Measurements from ENCODE around the gene MITD1.
"Not testable (repeated sequence)": the region's sequence is repeated elsewhere in the genome, so short reads cannot be mapped to it uniquely, and the experiment has no call there.

MITD1 gene

DNA sequence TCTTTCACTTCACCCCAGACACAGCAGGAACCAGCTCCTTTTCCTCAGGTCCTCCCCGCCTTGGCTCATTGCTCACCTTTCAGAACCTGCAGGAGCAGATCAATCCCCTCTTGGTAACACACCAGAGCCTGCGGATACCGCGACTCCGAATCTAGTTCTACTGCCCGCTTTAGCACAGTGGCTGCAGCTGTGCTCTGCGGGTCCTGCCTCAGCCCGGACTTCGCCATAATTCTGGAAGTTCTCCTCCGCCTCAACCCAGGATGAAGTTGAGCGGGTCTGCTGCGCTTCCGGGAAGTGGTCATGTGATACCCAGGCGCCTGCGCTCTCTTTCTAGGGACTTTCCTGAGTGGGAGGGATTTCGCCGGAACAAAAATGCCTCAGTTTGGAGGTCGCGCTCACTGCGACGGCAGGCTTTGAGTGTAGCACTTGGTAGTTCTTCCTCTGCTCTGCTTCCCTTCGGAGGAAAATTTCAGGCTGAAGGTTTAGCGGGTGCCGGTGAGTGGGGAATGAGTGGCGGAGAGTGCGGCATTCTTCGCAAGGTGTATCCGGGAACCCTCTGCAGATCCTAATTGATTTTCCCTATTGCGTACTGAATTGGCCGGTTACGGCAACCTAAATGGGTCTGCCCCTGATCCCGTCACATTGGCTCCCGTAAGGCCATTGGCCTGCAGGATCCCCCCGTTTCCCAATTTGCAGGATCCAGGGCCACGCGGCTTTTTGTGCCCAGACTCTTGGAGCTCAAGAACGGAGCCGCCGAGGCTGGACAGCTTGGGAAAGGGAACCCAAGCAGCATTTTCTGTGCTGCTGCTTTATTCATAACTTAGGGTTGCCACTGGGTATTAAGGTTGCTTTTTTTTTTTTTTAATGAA is at the start of gene MITD1, which contains the start of gene MRPL30:
TSS of gene MITD1 (minus strand) at position 304 of the 869 bp plus-strand sequence. CDS start at position 227, 77 bp downstream.
TSS of gene MRPL30 (plus strand) at position 430 of the 869 bp plus-strand sequence. CDS start 5,020 bp downstream, outside the sequence.
- DNase-seq (ENCODE audit: low read depth in 2 of 3, low spot score in 1 of 3), result peak; percentile 81 to 87 (median 85)

DNA sequence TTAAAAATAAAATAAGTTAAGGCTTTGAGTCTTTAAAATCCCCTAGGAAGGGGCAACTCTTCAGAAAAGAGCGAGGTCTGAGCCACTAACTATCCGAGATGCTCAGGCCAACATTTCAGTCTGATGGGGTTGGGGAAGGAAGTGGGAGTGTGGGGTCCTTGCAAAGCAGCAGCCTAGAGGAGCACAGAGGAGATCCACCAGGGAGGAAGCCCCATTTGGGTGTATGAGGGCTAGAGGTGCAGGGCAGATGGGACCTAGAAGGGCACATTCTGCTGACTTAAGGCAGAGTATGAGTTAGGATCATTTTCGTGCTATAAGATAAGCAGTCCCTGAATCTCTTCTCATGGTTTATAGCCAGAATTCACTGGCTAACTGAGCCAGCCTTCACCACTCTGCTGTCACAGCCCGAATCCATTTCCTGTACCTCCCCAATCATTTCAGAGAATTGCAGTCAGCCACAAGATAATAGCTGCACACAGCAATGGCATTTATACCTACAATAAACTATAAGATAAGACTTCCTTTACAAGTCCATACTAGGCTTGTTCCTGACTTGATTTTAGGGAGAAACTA is 37.2 kb upstream of the MITD1 start:
- DNase-seq (ENCODE audit: low read depth in 2 of 3, low spot score in 1 of 3), result no peak

DNA sequence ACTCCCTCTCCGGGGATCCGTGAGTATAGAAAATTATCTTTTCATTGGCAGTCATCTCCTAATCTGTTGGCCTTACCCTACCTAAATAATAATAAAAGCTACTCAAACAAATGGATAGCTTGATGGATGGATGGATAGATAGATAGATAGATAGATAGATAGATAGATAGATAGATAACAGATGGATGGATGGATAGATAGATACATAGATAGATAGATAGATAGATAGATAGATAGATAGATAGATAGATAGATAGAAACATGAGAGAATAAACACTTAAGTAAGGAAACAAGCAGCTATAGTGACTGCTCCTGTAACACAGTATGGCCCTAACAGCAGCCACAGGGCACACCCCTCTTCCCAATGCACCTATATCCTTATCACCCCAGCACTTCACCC is 35.2 kb upstream of the MITD1 start:
- no peak for DNase-seq (ENCODE audit: low read depth in 2 of 3, low spot score in 1 of 3)

DNA sequence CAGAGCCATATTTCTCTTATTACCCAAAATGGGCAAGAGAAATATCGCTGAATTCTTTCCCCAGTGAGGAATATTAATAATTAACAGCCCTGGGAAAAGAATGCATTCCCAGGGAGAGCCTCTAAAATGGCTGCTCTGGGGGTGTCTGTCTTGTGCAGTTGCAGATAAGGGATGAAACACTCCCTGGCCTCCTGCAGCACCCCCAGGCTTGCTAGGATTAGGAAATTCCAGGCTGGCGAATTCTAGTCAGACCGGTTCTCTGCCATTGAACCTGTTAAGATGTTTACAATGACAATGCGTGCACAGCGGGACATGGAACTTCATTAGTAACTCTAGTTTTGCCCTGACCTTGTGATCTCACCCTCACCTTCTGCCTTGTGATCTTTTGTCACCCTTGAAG is 24.6 kb upstream of the MITD1 start:
- no peak for DNase-seq (ENCODE audit: low read depth in 2 of 3, low spot score in 1 of 3)

DNA sequence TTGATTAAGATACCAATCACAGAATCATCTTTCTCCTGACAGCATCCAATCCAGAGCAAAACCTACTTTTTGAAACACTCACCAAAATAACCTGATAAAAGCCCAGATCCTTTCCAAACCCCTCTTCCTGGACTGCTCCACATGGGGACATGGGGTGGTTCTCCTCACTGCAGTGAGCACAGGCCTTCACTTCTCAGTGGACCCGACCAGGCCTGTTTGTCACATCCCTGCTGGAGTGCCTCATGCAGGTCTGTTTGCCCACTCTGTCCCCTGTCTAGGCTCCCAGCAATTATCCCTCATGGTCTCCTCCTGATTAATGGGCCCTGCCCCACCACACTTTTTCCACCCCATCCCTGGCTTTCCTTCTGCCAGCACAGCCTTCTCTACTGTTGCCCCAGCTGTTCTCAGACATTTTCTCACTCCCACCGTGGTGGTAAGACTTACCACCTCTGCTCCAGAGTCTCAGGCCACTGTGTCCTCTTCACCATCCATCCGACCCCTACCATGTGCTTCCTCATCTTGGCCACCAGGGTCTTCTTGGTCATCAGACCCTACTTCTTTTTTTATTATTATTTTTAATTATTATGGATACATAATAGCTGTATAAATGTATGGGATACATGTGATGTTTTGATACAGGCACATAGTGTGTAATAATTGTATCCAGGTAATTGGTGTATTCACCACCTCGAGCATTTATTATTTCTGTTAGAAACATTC is 21.3 kb upstream of the MITD1 start:
- no peak for DNase-seq (ENCODE audit: low read depth in 2 of 3, low spot score in 1 of 3)

DNA sequence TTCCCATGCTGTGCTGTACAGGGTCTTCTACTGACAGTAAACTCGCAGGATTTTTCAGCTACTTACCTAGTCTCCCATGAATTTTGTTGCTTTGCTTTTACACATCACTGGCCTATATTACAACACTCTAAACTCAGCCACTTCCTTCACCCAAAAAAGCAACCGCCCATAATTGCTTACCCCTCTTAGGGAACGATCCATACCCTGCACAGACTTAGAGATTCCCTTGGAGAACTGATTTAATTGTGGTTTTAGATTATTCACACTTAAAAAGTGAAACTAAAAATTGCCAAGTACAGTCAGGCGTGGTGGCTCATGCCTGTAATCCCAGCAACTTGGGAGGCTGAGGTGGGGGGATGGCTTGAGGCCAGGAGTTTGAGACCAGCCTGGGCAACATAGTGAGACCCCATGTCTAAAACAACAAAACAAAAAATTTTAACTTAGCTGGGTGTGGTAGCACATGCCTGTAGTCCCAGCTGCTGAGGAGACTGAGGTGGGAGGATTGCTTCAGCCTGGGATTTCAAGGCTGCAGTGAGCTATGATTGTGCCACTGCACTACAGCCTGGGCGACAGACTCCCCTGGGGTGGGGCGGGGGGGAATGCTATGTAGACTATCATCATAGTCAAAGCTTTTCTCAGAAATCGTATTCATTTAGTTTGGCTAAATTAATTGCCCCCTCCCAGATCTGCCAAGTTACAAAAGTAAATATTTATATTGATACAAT is 19.4 kb upstream of the MITD1 start:
- no peak for DNase-seq (ENCODE audit: low read depth in 2 of 3, low spot score in 1 of 3)

DNA sequence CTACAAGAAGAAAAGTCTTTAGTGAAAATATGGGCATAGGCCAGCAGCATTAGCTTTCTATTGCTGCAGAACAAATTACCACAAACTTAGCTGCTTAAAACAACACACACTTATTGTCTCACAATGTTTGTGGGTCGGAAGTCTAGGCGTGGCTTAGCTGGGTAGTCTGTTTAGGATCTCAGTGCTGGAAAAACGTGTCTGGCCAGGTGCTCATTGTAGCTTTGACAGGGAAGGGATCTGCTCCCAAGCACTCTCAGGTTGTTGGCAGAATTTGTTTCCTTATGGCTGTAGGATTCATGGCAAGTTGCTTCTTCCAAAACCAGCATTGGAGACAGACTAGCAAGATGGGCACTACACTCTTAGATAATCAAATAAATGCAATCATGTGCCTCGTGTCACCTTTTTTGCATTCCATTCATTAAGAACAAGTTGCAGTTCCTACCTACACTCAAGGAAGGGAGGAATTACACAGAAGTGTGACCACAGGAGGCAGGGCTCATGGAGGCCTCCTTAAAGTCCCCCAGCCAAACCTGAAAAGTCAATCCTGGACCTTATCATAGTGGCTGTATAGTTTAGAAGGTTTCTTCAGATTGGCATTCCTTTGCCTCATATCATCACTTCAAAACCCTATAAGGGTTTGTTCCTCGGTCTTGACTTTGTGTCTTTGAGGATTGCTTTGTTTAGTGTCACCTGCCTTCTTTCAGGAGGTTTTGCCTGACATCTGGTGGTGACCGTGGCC is 17.4 kb upstream of the MITD1 start:
- no peak for DNase-seq (ENCODE audit: low read depth in 2 of 3, low spot score in 1 of 3)

DNA sequence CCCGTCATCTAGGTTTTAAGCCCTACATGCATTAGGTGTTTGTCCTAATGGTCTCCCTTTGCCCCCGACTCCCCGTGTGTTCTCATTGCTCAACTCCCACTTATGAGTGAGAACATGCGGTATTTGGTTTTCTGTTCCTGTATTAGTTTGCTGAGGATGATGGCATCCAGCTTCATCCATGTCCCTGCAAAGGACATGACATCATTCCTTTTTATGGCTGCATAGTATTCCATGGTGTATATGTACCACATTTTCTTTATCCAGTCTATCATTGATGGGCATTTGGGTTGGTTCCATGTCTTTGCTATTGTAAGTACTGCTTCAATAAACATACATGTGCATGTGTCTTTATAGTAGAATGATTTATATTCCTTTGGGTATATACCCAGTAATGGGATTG is 11.5 kb upstream of the MITD1 start:
- DNase-seq (ENCODE audit: low read depth in 2 of 3, low spot score in 1 of 3), result not testable (repeated sequence)

DNA sequence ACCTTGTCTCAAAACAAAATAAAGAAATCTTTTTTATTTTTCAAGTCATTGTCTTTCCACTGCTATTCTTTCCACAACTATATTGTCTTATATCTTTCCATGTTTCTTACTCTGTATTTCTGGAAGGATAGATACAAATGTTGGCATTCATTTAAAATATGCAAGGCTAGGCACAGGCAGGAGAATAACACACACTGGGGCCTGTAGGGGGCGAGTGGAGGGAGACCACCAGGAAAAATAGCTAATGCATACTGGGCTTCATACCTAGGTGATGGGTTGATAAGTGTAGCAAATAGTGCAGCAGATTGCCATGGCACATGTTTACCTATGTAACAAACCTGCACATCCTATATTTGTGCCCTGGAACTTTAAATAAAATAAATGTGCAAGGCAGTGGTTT is 9.7 kb upstream of the MITD1 start:
- DNase-seq (ENCODE audit: low read depth in 2 of 3, low spot score in 1 of 3), result no peak

DNA sequence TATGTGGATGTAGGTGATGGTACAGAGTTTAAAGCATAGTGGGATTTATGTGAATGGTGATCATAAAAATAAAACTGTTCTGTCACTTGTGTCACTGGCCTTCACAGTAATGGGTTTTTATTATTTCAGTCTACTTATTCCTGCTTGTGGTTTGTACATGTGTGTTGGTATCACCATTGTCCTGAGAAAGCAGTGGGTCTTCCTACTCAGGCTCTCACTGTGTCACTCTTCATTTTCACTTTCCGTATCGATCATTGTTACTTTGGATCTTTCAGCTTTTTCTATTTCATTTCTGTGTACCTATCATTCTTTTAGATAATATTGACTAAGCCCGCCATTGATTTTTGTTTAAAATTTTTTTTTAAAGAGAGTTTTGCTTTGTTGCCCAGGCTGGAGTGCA is 7.5 kb upstream of the MITD1 start:
- no peak for DNase-seq (ENCODE audit: low read depth in 2 of 3, low spot score in 1 of 3)

DNA sequence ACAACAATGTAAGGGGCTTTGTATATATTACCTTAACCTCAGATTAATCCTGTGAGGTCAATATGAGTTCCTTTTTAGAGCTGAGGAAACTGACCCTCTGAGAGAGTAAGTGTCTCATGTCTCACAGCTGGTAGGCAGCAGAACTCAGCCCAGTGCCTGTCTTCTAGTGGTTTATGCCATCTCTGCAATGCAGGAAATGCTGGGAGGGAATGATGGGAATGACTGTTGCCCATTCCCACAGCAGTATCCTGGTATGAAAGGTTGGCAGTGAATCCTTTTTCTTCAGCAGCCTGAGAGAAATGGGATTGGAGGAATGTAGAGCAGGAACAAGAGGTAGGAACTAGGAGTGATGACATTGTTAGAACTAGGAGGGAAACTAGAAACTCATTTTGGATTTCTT is 6.2 kb upstream of the MITD1 start:
- DNase-seq (ENCODE audit: low read depth in 2 of 3, low spot score in 1 of 3), result no peak

DNA sequence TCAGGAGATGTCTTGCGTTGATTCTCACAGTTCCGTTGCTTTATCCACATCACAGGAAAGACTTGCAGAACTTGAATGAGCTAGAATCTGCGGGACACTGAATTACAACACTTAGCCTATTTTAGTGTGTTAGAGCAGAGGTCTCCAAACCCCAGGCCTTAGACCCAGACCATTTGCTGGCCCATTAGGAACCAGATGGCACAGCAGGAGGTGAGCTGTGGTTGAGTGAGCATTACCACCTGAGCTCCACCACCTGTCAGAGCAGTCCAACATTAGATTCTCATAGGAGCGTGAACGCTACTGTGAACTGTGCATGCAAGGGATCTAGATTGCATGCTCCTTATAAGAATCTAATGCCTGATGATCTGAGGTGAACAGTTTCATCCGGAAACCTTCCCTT is 4.0 kb upstream of the MITD1 start:
- DNase-seq (ENCODE audit: low read depth in 2 of 3, low spot score in 1 of 3), result no peak

DNA sequence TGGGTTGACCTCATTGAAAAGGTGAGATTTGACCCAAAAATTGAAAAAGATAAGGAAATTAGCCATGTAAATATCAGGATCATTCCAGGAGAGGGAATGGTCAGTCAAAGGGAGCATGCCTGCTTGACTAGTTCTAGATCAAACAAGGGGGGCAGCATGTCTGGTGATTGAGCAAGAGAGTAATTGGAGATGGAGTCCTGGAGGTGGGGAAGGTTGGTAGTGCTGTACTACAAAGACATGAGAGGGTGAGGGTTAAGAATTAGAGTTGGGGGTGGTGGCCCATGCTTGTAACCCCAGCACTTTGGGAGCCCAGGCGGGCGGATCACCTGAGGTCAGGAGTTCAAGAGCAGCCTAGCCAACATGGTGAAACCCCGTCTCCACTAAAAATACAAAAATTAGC is 2.2 kb upstream of the MITD1 start:
- DNase-seq (ENCODE audit: low read depth in 2 of 3, low spot score in 1 of 3), result no peak

DNA sequence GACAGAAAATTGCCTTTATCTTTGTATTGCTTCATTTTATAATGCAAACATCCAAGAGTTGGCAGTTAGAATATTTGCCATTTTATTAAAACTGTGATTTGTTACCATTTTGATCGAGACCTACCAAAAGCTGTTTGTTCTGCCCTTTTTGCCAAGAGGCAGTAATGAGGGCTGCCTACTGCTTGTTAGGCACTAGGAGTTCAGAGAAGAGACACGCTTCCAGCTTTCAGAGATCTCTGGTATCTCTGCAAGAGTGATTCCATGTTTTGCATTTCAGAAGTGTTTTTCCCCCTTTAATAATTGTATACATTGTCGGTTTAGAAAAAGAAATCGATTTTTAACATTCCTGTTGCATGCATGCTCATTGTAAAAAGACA is 754 bp upstream of the MITD1 start:
- DNase-seq (ENCODE audit: low read depth in 2 of 3, low spot score in 1 of 3), result no peak

DNA sequence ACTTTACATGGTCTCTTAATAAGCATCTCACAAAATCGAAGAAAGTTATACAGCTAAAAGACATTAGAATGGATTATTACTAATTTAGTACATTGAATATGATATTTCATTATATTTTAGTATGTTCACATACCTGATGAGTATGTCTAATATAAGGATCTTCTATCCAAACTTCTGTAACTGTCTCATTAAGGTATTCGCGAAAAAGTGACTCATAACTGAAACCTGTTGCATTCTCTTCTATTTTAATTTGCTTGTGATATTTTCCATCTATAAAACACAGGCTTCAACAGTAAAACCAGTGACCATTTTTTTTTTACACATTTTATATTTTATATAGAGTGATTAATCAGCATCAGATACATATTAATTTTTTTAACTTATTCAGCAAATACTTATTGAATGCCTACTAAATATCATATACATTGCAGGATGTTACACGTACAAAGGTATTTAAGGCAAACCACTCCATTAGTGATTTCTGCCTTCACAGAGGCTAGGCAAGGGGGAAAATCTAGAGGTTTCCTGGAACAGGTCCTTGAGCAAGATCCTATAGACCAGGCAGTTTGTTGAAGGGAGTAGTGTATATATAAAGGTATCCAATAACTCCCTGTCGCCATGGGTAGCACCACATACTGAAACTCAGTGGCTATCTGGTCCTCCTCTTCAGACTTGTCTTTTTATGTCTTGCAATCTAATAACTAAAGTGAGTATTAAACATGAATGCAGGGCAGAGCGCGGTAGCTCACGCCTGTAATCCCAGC is 9.3 kb downstream of the MITD1 start:
- no peak for DNase-seq (ENCODE audit: low read depth in 2 of 3, low spot score in 1 of 3)

DNA sequence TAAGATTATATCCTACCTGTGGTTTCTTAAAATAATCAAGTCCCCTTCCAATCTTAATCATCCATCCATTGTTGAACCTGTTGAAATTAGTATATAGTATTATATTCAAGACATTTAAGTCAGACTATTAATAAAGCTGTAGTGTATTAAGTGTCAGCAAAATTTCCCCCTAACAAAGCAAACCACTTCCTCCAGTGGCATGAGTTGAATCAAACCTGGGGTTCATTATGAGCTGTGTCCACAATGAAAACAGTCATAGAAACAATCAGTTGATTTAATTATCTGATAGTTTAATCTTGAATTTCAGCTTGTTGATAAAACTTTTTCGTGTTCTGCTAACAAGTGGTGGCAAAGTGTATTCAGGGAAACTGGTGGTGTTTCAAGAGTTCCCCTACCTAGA is 11.3 kb downstream of the MITD1 start:
- DNase-seq (ENCODE audit: low read depth in 2 of 3, low spot score in 1 of 3), result no peak

DNA sequence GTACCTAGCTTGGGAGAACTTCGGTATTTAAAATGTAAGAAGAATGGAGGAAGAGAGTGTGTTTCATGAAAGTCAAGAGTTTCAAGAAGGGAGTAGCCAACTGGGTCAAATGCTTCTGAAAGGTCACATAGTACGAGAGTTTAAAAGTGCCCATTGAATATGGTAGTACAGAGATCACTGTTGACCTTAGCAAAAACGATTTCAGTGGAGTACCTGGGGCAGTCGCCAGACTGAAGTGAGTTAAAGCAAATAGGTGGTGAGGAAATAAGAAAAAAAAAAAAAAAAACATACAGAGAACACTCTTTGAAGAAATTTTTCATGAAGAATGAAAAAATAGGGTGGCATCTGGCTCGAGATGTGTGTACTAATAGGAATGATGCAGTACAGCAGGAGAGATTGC is 14.6 kb downstream of the MITD1 start:
- DNase-seq (ENCODE audit: low read depth in 2 of 3, low spot score in 1 of 3), result no peak

DNA sequence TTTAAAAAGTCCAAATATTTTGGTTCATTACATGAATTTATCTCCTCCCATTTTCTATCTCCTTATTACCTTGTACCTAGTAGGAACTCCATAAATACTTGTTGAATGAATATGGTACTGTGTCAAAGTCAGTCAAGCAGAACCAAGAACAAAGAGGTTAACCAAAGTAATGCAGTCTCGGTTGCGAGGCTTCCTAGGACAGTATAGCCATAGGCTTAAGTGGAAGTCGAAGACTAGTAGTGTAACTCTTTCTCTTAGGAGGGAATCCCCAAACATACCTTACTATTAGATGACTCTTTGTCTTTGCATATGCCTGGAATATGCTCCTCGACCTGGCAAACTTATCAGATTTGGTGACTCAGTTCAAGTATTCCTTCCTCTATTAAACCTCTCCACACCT is 21.3 kb downstream of the MITD1 start:
- no peak for DNase-seq (ENCODE audit: low read depth in 2 of 3, low spot score in 1 of 3)

DNA sequence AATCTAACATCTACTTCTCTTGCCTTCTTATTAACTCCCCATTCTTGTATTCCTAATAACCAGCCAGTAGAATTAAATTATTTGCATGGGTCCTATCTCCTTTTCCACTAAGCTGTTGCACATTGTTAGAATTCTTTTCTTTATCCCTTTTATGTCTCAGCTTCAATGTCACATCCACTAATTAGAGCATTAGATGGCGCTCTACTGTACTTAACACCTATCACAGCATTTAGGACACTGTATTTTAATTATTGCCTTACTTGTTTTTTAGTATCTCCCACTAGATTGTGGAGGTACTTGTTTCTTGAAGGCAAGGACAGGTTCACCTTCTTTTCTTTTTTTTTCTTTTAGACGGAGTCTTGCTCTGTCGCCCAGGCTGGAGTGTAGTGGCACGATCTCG is 22.3 kb downstream of the MITD1 start:
- DNase-seq (ENCODE audit: low read depth in 2 of 3, low spot score in 1 of 3), result no peak

DNA sequence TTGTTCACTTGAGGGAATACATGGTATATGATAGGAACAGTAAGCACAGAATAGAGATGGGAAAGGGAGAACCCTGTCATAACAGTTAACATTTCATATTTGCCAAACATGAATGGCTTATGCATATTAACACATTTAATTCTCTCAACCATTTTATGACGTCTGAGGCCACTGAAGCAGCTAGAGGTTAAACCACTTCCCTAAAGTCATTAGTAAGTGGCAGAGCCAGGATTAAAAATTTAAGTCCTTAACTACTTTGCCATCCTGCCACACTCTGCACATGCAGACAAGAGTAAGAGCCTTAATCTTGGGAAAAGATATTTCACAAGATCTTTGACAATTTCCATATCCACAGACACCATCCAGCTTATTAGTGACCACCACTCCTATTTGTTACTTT is 24.0 kb downstream of the MITD1 start:
- no peak for DNase-seq (ENCODE audit: low read depth in 2 of 3, low spot score in 1 of 3)

All from stimulated activated CD4-positive, alpha-beta T cell treated with anti-CD3 and anti-CD28 coated beads, Interleukin-12 subunit alpha, Interleukin-12 subunit beta, amount 100 ng/mL, for 48 hours (primary cell).